BE2C (cell line): ENCODE results near the gene MRPL19.
A peak's percentile ranks its signal among the peaks of the same experiment; 100 is the strongest.
"Not testable (repeated sequence)": the region's sequence is repeated elsewhere in the genome, so short reads cannot be mapped to it uniquely, and the experiment has no call there.

Experiments used
- DNase-seq: peaks from one replicate; pipeline ENCODE4 v3.0.0-alpha.2; 2020
- H3K27me3 ChIP-seq: fragments of 250-450 bp; sonication (Bioruptor Pico); 2 replicates; pipeline ENCODE4 v1.5.1; 2020; ENCODE audit warnings: mild to moderate bottlenecking
- H3K36me3 ChIP-seq: fragments of 250-450 bp; sonication (Bioruptor Pico); 2 replicates; pipeline ENCODE4 v1.5.1; 2020; ENCODE audit warnings: mild to moderate bottlenecking
- H3K4me1 ChIP-seq: fragments of 250-450 bp; sonication (Bioruptor Pico); 2 replicates; pipeline ENCODE4 v1.5.1; 2020
- H3K4me3 ChIP-seq: 2 replicates; pipeline ENCODE4 v1.5.1; 2011; ENCODE audit warnings: low read depth, low read length
- H3K9me3 ChIP-seq: fragments of 250-450 bp; sonication (Bioruptor Pico); 2 replicates; pipeline ENCODE4 v1.5.1; 2020
- TF ChIP-seq, protein P1 (sequence below): IDR thresholded peaks from 2 replicates; pipeline ENCODE4 v1.5.1; 2012; ENCODE audit warnings: mild to moderate bottlenecking, low read depth, low read length

The MRPL19 gene

DNA sequence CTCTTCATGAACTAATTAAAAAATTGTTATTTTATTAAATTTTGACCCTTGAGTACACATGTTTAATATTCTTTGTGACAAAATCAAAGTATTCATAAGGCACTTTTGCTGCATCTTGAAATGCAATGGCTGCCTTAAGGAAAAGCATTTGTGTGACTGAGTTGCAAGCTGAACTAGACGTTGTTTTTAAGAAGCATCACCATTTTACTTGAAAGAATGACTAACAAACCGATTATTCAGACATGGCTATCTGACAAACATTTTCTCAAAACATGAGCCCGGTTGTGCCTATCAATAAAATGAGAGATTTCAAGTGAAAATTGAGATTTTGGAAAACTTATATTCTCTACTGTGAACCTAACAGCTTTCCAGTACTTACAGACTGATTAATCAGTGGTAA is 61.3 kb downstream of the MRPL19 start:
- Histone ChIP-seq H3K4me1 (no peaks in the 10 kb centered on the region), H3K9me3 (no peaks in the 10 kb centered on the region), H3K4me3 (no peak overlapping the region), H3K36me3 (peaks cover 4% of the 10 kb centered on the region), H3K27me3 (no peaks in the 10 kb centered on the region)
- TF ChIP-seq, protein P1, sequence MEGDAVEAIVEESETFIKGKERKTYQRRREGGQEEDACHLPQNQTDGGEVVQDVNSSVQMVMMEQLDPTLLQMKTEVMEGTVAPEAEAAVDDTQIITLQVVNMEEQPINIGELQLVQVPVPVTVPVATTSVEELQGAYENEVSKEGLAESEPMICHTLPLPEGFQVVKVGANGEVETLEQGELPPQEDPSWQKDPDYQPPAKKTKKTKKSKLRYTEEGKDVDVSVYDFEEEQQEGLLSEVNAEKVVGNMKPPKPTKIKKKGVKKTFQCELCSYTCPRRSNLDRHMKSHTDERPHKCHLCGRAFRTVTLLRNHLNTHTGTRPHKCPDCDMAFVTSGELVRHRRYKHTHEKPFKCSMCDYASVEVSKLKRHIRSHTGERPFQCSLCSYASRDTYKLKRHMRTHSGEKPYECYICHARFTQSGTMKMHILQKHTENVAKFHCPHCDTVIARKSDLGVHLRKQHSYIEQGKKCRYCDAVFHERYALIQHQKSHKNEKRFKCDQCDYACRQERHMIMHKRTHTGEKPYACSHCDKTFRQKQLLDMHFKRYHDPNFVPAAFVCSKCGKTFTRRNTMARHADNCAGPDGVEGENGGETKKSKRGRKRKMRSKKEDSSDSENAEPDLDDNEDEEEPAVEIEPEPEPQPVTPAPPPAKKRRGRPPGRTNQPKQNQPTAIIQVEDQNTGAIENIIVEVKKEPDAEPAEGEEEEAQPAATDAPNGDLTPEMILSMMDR: no peak
- no peak for DNase-seq

DNA sequence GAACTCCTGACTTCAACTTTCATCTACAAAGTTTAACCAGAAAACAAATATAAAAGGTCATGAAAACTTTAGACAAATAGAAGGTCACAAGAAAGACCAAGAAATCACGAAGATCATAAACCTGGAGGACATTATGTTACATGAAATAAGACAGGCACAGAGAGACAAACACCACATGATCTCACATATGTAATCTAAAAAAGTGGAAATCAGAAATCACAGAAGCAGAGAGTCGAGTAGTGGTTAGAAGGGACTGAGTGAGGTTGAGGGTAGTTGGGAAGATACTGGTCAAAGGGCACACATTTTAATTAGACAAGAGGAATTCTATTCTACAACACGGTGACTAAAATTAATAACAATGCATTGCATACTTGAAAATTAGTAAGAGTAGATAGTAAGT is 62.7 kb downstream of the MRPL19 start:
- peaks cover 4% of the 10 kb centered on the region for H3K36me3 ChIP-seq
- no peaks in the 10 kb centered on the region for H3K9me3 ChIP-seq
- no peak for DNase-seq
- H3K4me1 ChIP-seq: no peaks in the 10 kb centered on the region
- TF ChIP-seq, protein P1: no peak
- H3K27me3 ChIP-seq: no peaks in the 10 kb centered on the region
- H3K4me3 ChIP-seq: peak overlapping the region; percentile 78

DNA sequence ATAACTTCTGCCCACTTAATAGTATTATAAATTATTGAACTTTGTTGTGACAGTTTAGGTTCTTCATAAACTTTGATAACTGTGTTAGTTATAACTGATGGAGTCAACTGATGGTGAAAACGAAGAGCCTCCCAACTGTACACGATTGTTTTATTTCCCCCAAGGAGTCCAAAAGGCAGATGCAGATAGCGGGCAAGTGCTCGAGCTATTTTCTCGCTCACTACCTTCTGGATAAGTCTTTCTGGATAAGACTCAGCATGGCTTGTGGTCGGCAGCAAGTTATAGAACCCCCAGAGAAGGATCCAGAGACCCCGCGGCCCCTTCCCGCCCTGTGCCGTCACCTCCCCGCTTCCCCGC is 63.6 kb downstream of the MRPL19 start:
- no peaks in the 10 kb centered on the region for H3K4me1 ChIP-seq
- TF ChIP-seq, protein P1: no peak
- H3K27me3 ChIP-seq: no peaks in the 10 kb centered on the region
- DNase-seq: no peak
- peak overlapping the region; percentile 78 for H3K4me3 ChIP-seq
- no peaks in the 10 kb centered on the region for H3K36me3 ChIP-seq
- no peaks in the 10 kb centered on the region for H3K9me3 ChIP-seq

DNA sequence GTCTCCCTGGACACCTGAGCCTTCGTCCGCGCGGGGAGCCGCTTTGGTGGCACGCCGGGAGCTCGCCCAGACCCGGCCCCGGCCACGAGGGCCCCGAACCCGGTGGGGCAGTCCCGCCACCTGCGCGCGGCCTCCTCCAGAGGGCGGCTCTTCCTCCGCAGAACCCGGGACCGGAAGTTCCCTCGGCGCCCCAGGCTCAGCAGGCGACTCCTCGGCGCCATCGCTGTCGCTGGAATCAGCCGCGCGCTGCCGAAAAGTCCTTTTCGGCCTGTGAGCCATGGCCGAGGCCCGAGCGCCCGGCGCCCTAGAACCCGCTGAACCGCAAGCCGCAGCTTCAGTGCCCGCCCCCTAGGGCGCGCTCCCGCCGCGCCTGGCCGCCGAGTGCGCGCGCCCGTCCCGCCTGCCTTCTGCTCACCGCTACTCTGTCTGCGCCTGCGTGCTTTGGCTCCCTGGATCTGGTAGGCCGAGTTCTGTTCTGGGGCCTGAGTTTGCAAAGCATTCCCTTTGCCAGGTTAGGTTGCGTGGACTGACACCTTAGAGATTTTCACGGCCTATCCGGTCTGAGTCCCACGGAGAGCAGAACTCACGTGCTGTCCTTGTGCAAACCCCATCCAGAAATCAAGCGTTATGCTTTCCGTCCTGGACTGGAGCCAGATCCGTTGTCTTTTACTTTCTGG is 64.1 kb downstream of the MRPL19 start, which contains the start of gene GCFC2:
Gene GCFC2, minus strand, starts transcription at position 339 of the 677 bp plus-strand sequence. Its CDS starts 60 bp downstream, at position 279.
- Histone ChIP-seq H3K27me3 (no peaks in the 10 kb centered on the region), H3K4me3 (peak within 1 kb of the TSS; percentile 78), H3K4me1 (no peaks in the 10 kb centered on the region), H3K9me3 (no peaks in the 10 kb centered on the region), H3K36me3 (no peaks in the 10 kb centered on the region)
- peak; percentile 83 for DNase-seq
- TF ChIP-seq, protein P1: 0 out of 2 replicates have a peak, but pooled peaks have one; percentile 12

DNA sequence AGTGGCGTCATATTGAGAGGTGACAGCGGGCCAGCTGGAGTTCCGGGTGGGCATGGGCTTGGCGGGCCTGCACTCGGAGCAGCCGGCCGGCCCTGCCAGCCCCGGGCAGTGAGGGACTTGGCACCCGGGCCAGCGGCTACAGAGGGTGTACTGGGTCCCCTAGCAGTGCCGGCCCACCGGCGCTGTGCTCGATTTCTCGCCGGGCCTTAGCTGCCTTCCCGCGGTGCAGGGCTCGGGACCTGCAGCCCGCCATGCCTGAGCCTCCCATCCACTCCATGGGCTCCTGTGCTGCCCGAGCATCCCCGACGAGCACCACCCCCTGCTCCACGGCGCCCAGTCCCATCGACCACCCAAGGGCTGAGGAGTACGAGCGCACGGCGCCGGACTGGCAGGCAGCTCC is 65.0 kb downstream of the MRPL19 start:
- not testable (repeated sequence) for H3K9me3 ChIP-seq, DNase-seq, H3K4me3 ChIP-seq, H3K36me3 ChIP-seq, H3K27me3 ChIP-seq, H3K4me1 ChIP-seq

DNA sequence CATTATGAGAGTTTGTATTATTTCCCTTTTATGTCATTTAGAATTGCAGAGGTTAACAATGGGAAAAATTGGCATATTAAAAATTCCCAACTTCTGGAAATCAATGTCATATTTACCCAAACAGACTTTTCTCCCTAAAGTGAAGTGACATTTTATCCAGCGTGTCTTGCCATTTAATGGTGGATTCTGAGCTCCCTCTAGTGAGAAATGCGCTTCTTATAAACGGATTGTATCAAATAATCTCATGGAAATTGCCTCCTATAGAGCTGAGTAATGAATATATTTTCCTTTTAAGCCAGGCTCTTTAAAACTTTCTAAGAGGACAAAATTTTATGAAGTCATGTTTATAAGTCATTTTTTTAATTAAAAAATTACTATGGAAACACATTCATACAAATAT is 69.8 kb downstream of the MRPL19 start:
- Histone ChIP-seq H3K4me1 (no peaks in the 10 kb centered on the region), H3K9me3 (no peaks in the 10 kb centered on the region), H3K4me3 (no peak overlapping the region), H3K36me3 (no peaks in the 10 kb centered on the region), H3K27me3 (no peaks in the 10 kb centered on the region)
- TF ChIP-seq, protein P1: peak; percentile 14; the same call in 1 of the 2 replicates
- no peak for DNase-seq
